K562 (cell line): ENCODE results near the gene GFI1B. TPM values are rescaled to one million over a fixed set of nuclear protein-coding genes. Genes with fewer than 3 reads are reported as not detected.

Experiments
- ATF7 ChIP-seq: fragments of 450-650 bp; IDR thresholded peaks from 2 replicates; pipeline ENCODE4 v1.7.1; 2014; ENCODE audit warnings: mild to moderate bottlenecking, moderate library complexity
- BRCA1 ChIP-seq, 2 experiments: fragments of 450-650 bp in 1 of 2; sonication (generic) in 1 of 2; formaldehyde crosslinking in 1 of 2; IDR thresholded peaks; 2 replicates each; pipeline versions ENCODE4 v1.5.0 to v1.6.1; 2017 to 2020; ENCODE audit warnings: mild to moderate bottlenecking in 1 of 2, missing genetic modification reagents in 1 of 2
- ELF2 ChIP-seq: fragments of 250-450 bp; sonication (Bioruptor Pico); IDR thresholded peaks from 2 replicates; pipeline ENCODE4 v1.5.0; 2021; ENCODE audit warnings: mild to moderate bottlenecking
- ETV1 ChIP-seq: fragments of 450-650 bp; conservative IDR thresholded peaks from 2 replicates; pipeline ENCODE4 v1.6.1; 2016; ENCODE audit warnings: missing genetic modification characterization, control low read depth, low read depth, missing compliant biosample characterization
- ETV5 ChIP-seq: sonication (generic); formaldehyde crosslinking; IDR thresholded peaks from 2 replicates; pipeline ENCODE4 v1.4.0; 2020; ENCODE audit warnings: low read depth, mild to moderate bottlenecking, missing genetic modification reagents
- EZH2 ChIP-seq: IDR thresholded peaks from 2 replicates; pipeline ENCODE4 v1.6.1; 2012; ENCODE audit warnings: low read depth, mild to moderate bottlenecking, inconsistent platforms, low read length, borderline replicate concordance
- FOXA3 ChIP-seq, 2 experiments: fragments of 450-650 bp in 1 of 2; sonication (generic) in 1 of 2; formaldehyde crosslinking; IDR thresholded peaks in 1 of 2; conservative IDR thresholded peaks in 1 of 2; 2 replicates each; pipeline versions ENCODE4 v1.4.0 to v1.8.0; 2020 to 2022; ENCODE audit warnings: mild to moderate bottlenecking in 2 of 2, missing genetic modification reagents in 1 of 2
- HDAC3 ChIP-seq: fragments of 450-650 bp; IDR thresholded peaks from 2 replicates; pipeline ENCODE4 v1.6.1; 2018; ENCODE audit warnings: borderline replicate concordance, mild to moderate bottlenecking, moderate library complexity; ENCODE audit not compliant: partially characterized antibody
- HDGF ChIP-seq: fragments of 450-650 bp; IDR thresholded peaks from 2 replicates; pipeline ENCODE4 v1.6.1; 2016
- ILK ChIP-seq: fragments of 450-650 bp; IDR thresholded peaks from 2 replicates; pipeline ENCODE4 v1.6.1; 2016; ENCODE audit warnings: missing genetic modification characterization, low read depth, mild to moderate bottlenecking, missing compliant biosample characterization, moderate library complexity, borderline replicate concordance
- KLF13 ChIP-seq: fragments of 450-650 bp; IDR thresholded peaks from 2 replicates; pipeline ENCODE4 v1.6.1; 2016; ENCODE audit warnings: missing genetic modification characterization, low read depth, mild to moderate bottlenecking, missing compliant biosample characterization, moderate library complexity, borderline replicate concordance
- MCM2 ChIP-seq: fragments of 450-650 bp; IDR thresholded peaks from 2 replicates; pipeline ENCODE4 v1.6.1; 2017; ENCODE audit warnings: low read depth, mild to moderate bottlenecking
- MIER1 ChIP-seq: fragments of 450-650 bp; IDR thresholded peaks from 2 replicates; pipeline ENCODE4 v1.6.1; 2016; ENCODE audit warnings: antibody characterized with exemption, mild to moderate bottlenecking, low read depth
- MYC ChIP-seq, 2 experiments: fragments of 250-450 bp in 1 of 2; sonication (Bioruptor Pico) in 1 of 2; IDR thresholded peaks; 2 replicates each; pipeline versions ENCODE4 v1.5.1 to v1.6.1; 2012 to 2021; ENCODE audit warnings: low read depth in 2 of 2, borderline replicate concordance in 1 of 2, improper control_type of control experiment in 1 of 2, low read length in 1 of 2, mild to moderate bottlenecking in 1 of 2, moderate library complexity in 1 of 2
- NR3C1 ChIP-seq: sonication (generic); formaldehyde crosslinking; IDR thresholded peaks from 2 replicates; pipeline ENCODE4 v1.8.1; 2022; ENCODE audit warnings: missing genetic modification reagents
- RBM17 ChIP-seq: fragments of 200-400 bp; formaldehyde crosslinking; IDR thresholded peaks from 2 replicates; pipeline ENCODE4 v1.6.1; 2017; ENCODE audit warnings: low read depth, mild to moderate bottlenecking, low read length, borderline replicate concordance
- SMARCC2 ChIP-seq: fragments of 450-650 bp; IDR thresholded peaks from 2 replicates; pipeline ENCODE4 v1.6.1; 2017; ENCODE audit warnings: antibody characterized with exemption, moderate library complexity, mild to moderate bottlenecking, low read depth
- ZC3H11A ChIP-seq: IDR thresholded peaks from 2 replicates; pipeline ENCODE4 v1.6.1; 2012; ENCODE audit warnings: low read depth, low read length, improper control_type of control experiment
- ZHX1 ChIP-seq: fragments of 150-350 bp; conservative IDR thresholded peaks from 2 replicates; pipeline ENCODE4 v1.6.1; 2014; ENCODE audit warnings: low read length
- ZNF165 ChIP-seq: fragments of 250-450 bp; sonication (Bioruptor Pico); IDR thresholded peaks from 2 replicates; pipeline ENCODE4 v1.4.0; 2020; ENCODE audit warnings: borderline replicate concordance
- ZNF253 ChIP-seq: fragments of 250-450 bp; sonication (Bioruptor Pico); conservative IDR thresholded peaks from 2 replicates; pipeline ENCODE4 v1.6.1; 2021; ENCODE audit warnings: mild to moderate bottlenecking
- ZNF41 ChIP-seq: fragments of 250-450 bp; sonication (Bioruptor Pico); conservative IDR thresholded peaks from 2 replicates; pipeline ENCODE4 v1.4.0; 2020; ENCODE audit warnings: mild to moderate bottlenecking
- ZNF431 ChIP-seq: sonication (generic); formaldehyde crosslinking; IDR thresholded peaks from 2 replicates; pipeline ENCODE4 v1.8.0; 2022; ENCODE audit warnings: mild to moderate bottlenecking, missing genetic modification reagents
- ZNF507 ChIP-seq: conservative IDR thresholded peaks from 2 replicates; pipeline ENCODE4 v1.6.1; 2017; ENCODE audit warnings: missing genetic modification characterization, missing compliant biosample characterization
- ZNF57 ChIP-seq: fragments of 450-650 bp; formaldehyde crosslinking; IDR thresholded peaks from 2 replicates; pipeline ENCODE4 v1.4.0; 2020; ENCODE audit warnings: mild to moderate bottlenecking, moderate library complexity
- ZNF707 ChIP-seq: fragments of 250-450 bp; sonication (Bioruptor Pico); conservative IDR thresholded peaks from 2 replicates; pipeline ENCODE4 v1.8.0; 2022; ENCODE audit warnings: inconsistent platforms, mild to moderate bottlenecking, moderate library complexity
- ZNF830 ChIP-seq: fragments of 250-450 bp; sonication (Bioruptor Pico); IDR thresholded peaks from 2 replicates; pipeline ENCODE4 v1.5.0; 2021; ENCODE audit warnings: mild to moderate bottlenecking
- polyA plus RNA-seq, 8 experiments: library from polyadenylated mRNA; depleted of rRNA in 4 of 8; stranded (reverse) in 5 of 8; unstranded in 3 of 8; fragments of >200 nt; fragmentation: Nextera tagmentation in 2 of 8; fragmentation: Illumina TruSeq in 1 of 8; extraction: Ambion mirVana in 2 of 8; extraction: Trizol in 1 of 8; gene quantifications; 2 replicates each; pipeline versions ENCODE4 v1.2.1 to v1.2.3, GENCODE V29; 2011 to 2014; ENCODE audit warnings: inconsistent platforms in 1 of 8, missing spikeins in 1 of 8
- total RNA-seq, 7 experiments: library from RNA; depleted of rRNA in 6 of 7; stranded (reverse); fragments of >200 nt in 6 of 7; fragmentation: Illumina TruSeq in 2 of 7; extraction: Trizol in 2 of 7; gene quantifications; 2 replicates each; pipeline versions ENCODE4 v1.2.1 to v1.2.3, GENCODE V29; 2011 to 2021; ENCODE audit warnings: low replicate concordance in 1 of 7

GFI1B gene
- total and polyA plus RNA-seq, 9 of the 15 experiments (the other 6 are each of a cell fraction or from before 2014, with no cell fraction given): 8.0 to 75.7 (median 34.5) TPM

- TF ChIP-seq HDAC3 (peak; percentile 18), MCM2 (no peak), EZH2 (no peak), FOXA3 (CRISPR knock-in tag; conservative IDR thresholded peaks at IDR 0.05 in 1 of 2, IDR thresholded peaks at IDR 0.05 in 1 of 2) (no peak), MIER1 (peak; percentile 60; the same call in 1 of the 2 replicates), BRCA1 (IDR thresholded peaks at IDR 0.05) (no peak), BRCA1 (CRISPR knock-in tag; IDR thresholded peaks at IDR 0.05) (no peak), NR3C1 (CRISPR knock-in tag) (no peak), ETV5 (peak; percentile 22; the same call in 1 of the 2 replicates), ILK (tag) (no peak), ZNF507 (tag) (no peak), KLF13 (peak; percentile 77), RBM17 (no peak), HDGF (no peak), SMARCC2 (no peak), ATF7 (peak; percentile 89), ZNF41 (CRISPR knock-in tag) (no peak), ZHX1 (0 out of 2 replicates have a peak, but pooled peaks have one; percentile 41), ZC3H11A (peak; percentile 81; the same call in 1 of the 2 replicates), ZNF253 (CRISPR knock-in tag) (no peak; the same call in 1 of the 2 replicates), MYC (IDR thresholded peaks at IDR 0.05; ENCODE audit: low read depth, low read length) (peak; percentile 48; the same call in 1 of the 2 replicates), MYC (CRISPR knock-in tag; IDR thresholded peaks at IDR 0.05; ENCODE audit: borderline replicate concordance, low read depth) (peak; percentile 86; the same call in 1 of the 2 replicates), ZNF57 (CRISPR knock-in tag) (no peak), ZNF830 (CRISPR knock-in tag) (no peak), ZNF431 (CRISPR knock-in tag) (no peak; the same call in 1 of the 2 replicates), ETV1 (tag) (peak; percentile 67), ELF2 (CRISPR knock-in tag) (peak; percentile 71), ZNF165 (CRISPR knock-in tag) (no peak), ZNF707 (no peak)
These were observed 52.0 kb downstream of the GFI1B start, which contains the start of gene GTF3C5 (continued) for GRCh38 chr9:133030317-133031129.
